HG02678 (cell line): ENCODE results near the gene RBM10.

Experiments used
- ATAC-seq: cut with Tn5 transposase; IDR thresholded peaks from one replicate; pipeline ENCODE4 v1.9.1; 2021; ENCODE audit warnings: mild to moderate bottlenecking, moderate library complexity; ENCODE audit not compliant: unreplicated experiment

The RBM10 gene

DNA sequence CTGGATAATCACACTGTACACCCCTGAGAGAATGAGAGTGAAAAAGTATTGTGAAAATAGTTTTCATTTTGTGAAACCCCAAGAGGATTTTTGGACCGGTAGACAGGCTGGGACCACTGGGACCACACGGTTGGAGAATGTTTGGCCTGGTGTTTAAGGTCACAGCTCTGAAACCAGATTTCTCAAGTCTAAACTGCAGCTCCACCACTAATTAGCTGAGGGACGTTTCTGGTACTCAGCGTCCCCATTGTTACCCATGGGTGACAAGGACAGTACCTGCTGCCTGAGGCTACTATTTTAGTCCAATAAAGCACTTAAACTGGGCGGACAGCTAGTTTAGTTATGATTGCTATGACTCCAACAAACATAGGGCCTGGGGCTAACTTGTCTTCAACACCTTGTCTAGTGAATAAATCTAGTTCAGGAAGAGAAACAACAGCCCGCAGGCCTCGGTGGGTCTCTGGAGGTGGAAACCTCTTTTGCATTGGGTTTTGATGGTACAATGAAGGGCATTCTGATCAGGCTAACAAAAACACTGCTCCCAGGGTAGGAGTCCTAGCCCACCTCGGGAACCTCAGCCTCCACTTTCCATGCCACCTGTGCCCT is 87.3 kb downstream of the RBM10 start:
- no peak for ATAC-seq

DNA sequence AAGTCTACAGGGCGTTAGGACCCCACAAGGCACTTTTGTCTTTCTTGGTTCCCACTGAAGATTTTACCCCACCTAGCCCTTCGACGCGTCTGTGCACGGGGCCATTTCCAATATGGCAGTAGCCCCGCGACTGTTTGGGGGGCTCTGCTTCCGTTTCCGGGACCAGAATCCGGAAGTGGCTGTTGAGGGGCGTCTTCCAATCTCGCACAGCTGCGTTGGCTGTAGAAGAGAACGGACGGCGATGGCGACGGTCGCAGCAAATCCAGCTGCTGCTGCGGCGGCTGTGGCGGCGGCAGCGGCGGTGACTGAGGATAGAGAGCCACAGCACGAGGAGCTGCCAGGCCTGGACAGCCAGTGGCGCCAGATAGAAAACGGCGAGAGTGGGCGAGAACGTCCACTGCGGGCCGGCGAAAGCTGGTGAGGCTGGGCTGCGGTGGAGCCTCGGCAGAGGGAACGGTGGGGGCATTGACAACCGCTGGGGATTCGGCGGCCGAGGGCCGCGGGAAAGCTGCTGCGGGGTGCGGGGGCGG is 87.8 kb downstream of the RBM10 start, which contains the start of gene USP11:
Gene USP11 (plus strand): TSS at position 207 of the 530 bp plus-strand sequence. CDS start 35 bp downstream, at position 242.
- ATAC-seq: peak; percentile 16

- peak; percentile 87 for ATAC-seq
Measured at GRCh38 chrX:47233333-47234113, 88.5 kb downstream of the RBM10 start.

DNA sequence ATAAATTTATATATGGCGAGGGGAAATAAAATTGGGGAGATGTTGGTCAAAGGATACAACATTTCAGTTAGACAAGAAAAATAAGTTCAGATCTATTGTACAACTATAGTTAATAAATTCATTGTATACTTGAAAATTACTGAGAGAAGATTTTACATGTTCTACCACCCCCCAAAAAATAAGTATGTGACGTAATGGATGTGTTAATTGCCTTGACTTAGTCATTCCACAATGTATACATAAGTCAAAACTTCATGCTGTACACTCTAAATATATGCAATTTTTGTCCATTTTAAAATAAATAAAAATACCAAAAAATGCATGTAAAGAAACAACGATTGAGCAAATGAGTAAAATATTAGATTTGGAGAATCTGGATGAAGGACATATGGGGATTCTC is 89.6 kb downstream of the RBM10 start:
- ATAC-seq: no peak

GRCh38 chrX:47235691-47236103 is 90.7 kb downstream of the RBM10 start:
- no peak for ATAC-seq
